HG02571 (cell line): ENCODE measurements around the gene GPRC6A.

Experiments
- ATAC-seq: cut with Tn5 transposase; IDR thresholded peaks from one replicate; pipeline ENCODE4 v1.9.1; 2021; ENCODE audit warnings: mild to moderate bottlenecking, moderate library complexity; ENCODE audit not compliant: unreplicated experiment

Gene GPRC6A

GRCh38 chr6:116793224-116793623 is 35.7 kb downstream of the GPRC6A start:
- no peak for ATAC-seq

GRCh38 chr6:116783852-116784251 is 45.0 kb downstream of the GPRC6A start:
- no peak for ATAC-seq

- peak; percentile 63 for ATAC-seq
Observed at GRCh38 chr6:116779573-116780164, 49.2 kb downstream of the GPRC6A start.

GRCh38 chr6:116773886-116774285 is 55.0 kb downstream of the GPRC6A start:
- no peak for ATAC-seq

- no peak for ATAC-seq
Observed at GRCh38 chr6:116772450-116772849, 56.4 kb downstream of the GPRC6A start.

GRCh38 chr6:116767715-116768114 is 61.2 kb downstream of the GPRC6A start:
- ATAC-seq, result no peak

GRCh38 chr6:116766506-116767176 is 62.2 kb downstream of the GPRC6A start:
- no peak for ATAC-seq

- no peak for ATAC-seq
Observed at GRCh38 chr6:116764961-116765841, 63.7 kb downstream of the GPRC6A start, which contains the start of gene FAM162B. TSS of gene FAM162B (minus strand) at chr6:116765719. CDS start at chr6:116765576, 143 bp downstream.

GRCh38 chr6:116764629-116764960 is 64.3 kb downstream of the GPRC6A start:
- no peak for ATAC-seq

- ATAC-seq, result no peak
Observed at GRCh38 chr6:116763906-116764628, 64.8 kb downstream of the GPRC6A start.

GRCh38 chr6:116763048-116763447 is 65.8 kb downstream of the GPRC6A start:
- no peak for ATAC-seq

- no peak for ATAC-seq
Observed at GRCh38 chr6:116762235-116762634, 66.6 kb downstream of the GPRC6A start.

- no peak for ATAC-seq
Observed at GRCh38 chr6:116761779-116762178, 67.1 kb downstream of the GPRC6A start.

GRCh38 chr6:116745176-116745575 is 83.7 kb downstream of the GPRC6A start:
- no peak for ATAC-seq
